ENCODE results near the gene DDX39A.
"Not testable (repeated sequence)": the region's sequence is repeated elsewhere in the genome, so short reads cannot be mapped to it uniquely, and the experiment has no call there.

The DDX39A gene

DNA sequence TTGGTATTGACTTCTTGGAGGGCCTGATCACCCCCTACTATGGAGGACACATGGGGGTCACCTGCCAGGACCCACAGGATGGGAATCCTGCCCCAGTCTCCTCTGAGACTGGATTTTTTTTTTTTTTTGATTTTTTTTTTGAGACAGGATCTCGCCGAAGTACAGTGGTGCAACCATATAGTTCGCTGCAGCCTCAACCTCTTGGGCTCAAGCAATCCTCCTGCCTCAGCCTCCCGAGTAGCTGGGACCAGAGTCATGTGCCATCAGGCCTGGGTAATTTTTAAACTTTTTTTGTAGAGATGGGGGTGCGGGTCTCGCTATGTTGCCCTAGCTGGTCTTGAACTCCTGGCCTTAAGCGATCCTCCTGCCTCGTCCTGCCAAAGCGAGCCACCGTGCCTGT, 52.1 kb downstream of the DDX39A start:
- DNase-seq (ENCODE audit: low read depth in 2 of 3, low spot score in 2 of 3) = no peak

- DNase-seq (ENCODE audit: low read depth in 2 of 3, low spot score in 2 of 3) = no peak
These were observed 52.6 kb downstream of the DDX39A start for GRCh38 chr19:14366529-14366928.

- DNase-seq (ENCODE audit: low read depth in 2 of 3, low spot score in 2 of 3) = not testable (repeated sequence)
These were observed 55.1 kb downstream of the DDX39A start for GRCh38 chr19:14364098-14364443.

DNA sequence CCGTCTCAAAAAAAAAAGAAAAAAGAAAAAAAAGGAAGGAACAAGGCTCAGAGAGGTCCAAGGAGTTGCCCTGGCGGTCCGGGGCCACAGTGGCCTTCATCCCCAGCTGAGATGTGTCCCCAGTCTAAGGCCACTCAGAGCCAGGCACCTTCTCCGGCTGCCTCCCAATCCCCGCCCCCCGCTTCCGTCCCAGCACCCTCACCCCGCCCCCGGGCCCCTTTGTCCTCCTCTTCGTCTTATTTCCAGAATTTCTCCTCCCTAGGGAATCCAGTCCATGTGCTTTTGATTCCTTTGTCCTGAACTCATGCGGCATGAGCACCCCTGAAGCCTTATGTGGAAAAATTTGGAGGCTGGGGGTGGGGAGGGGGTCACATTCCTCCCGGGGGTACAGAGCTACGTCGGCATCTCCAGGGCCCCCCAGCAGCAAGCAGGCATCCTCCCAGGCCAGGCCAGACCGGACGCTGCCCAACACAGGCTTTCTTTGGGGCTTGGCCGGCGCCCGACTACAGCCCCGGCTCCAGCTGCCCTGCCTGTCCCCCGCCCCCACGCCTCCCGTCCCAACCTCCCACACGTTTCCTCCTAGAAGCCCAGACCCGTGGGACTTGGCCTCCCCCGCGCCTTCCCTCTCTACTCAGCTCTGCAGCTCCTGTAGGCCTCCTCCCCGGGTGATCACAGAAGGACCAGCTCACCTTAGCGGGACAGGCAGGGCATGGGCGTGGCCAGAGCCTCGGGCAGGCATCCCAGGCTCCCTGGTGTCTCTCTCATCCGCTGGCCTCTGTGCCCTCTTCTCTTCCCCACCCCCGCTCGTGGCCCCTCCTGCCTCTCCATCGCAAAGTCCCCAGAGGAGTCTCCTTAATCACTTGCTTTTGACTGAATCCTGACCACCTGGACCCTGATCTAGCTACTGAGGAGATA, 55.7 kb downstream of the DDX39A start:
- no peak for DNase-seq (ENCODE audit: low read depth in 2 of 3, low spot score in 2 of 3)

DNA sequence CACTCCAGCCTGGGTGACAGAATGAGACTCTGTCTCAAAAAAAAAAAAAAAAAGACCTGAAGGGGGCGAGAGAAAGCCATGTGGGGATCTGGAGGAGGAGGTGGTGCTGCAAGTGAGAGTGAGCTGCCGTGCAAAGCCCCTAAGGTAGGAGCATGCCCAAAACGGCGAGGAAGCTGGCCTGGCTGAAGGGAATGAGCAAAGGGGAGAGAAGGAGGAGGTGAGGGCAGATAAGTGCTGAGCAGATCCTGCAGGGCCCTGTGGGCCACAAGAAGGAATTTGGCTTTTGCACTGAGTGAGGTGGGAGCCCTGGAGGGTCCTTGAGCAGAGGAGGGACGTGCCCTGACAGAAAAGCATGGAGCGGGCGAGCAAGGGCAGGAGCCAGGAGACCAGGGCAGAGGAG, 57.3 kb downstream of the DDX39A start:
- no peak for DNase-seq (ENCODE audit: low read depth in 2 of 3, low spot score in 2 of 3)
